GM06990 (cell line): ENCODE results near the gene NAALADL2.

ENCODE experiments used
- DNase-seq: peaks from one replicate; pipeline ENCODE4 v3.0.0-alpha.2; 2011; ENCODE audit not compliant: insufficient read length; ENCODE audit errors: extremely low read depth
- H3K27me3 ChIP-seq: replicated peaks from 2 replicates; pipeline ENCODE4 v1.6.0; 2011; ENCODE audit warnings: low read length; ENCODE audit not compliant: control insufficient read depth, insufficient read depth
- H3K36me3 ChIP-seq: 2 replicates; pipeline ENCODE4 v1.5.1; 2011; ENCODE audit warnings: low read length; ENCODE audit not compliant: control insufficient read depth, insufficient read depth
- H3K4me3 ChIP-seq: replicated peaks from 2 replicates; pipeline ENCODE4 v1.5.1; 2011; ENCODE audit warnings: low read depth, mild to moderate bottlenecking, control low read depth, low read length
- TF ChIP-seq, protein P1 (sequence below): IDR thresholded peaks from 2 replicates; pipeline ENCODE4 v1.5.1; 2011; ENCODE audit warnings: low read length, control low read depth, mild to moderate bottlenecking, inconsistent platforms; ENCODE audit not compliant: insufficient read depth, poor library complexity, severe bottlenecking

Gene NAALADL2

DNA sequence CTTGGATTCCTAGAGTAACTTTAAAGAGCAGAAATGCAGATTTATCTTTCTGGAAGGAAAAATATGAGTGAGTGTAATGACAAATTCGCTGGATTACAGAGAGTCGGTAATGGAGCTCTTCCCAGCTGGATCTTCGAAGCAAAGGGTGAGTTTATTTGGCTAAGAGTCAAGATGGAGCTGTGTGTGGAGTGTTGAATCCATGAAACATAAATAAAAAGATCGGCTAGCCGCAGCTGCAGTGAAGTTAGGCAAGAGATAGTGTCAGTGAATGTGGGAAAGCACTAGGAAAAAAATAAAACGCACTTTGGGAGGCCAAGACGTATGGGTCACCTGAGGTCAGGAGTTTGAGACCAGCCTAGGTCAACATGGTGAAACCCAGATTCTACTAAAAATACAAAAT lies 10.3 kb downstream of the NAALADL2 start:
- no peaks in the 10 kb centered on the region for H3K36me3 ChIP-seq
- H3K27me3 ChIP-seq: no peaks in the 10 kb centered on the region
- no peak overlapping the region for H3K4me3 ChIP-seq
- TF ChIP-seq, protein P1, sequence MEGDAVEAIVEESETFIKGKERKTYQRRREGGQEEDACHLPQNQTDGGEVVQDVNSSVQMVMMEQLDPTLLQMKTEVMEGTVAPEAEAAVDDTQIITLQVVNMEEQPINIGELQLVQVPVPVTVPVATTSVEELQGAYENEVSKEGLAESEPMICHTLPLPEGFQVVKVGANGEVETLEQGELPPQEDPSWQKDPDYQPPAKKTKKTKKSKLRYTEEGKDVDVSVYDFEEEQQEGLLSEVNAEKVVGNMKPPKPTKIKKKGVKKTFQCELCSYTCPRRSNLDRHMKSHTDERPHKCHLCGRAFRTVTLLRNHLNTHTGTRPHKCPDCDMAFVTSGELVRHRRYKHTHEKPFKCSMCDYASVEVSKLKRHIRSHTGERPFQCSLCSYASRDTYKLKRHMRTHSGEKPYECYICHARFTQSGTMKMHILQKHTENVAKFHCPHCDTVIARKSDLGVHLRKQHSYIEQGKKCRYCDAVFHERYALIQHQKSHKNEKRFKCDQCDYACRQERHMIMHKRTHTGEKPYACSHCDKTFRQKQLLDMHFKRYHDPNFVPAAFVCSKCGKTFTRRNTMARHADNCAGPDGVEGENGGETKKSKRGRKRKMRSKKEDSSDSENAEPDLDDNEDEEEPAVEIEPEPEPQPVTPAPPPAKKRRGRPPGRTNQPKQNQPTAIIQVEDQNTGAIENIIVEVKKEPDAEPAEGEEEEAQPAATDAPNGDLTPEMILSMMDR: no peak
- no peak for DNase-seq

DNA sequence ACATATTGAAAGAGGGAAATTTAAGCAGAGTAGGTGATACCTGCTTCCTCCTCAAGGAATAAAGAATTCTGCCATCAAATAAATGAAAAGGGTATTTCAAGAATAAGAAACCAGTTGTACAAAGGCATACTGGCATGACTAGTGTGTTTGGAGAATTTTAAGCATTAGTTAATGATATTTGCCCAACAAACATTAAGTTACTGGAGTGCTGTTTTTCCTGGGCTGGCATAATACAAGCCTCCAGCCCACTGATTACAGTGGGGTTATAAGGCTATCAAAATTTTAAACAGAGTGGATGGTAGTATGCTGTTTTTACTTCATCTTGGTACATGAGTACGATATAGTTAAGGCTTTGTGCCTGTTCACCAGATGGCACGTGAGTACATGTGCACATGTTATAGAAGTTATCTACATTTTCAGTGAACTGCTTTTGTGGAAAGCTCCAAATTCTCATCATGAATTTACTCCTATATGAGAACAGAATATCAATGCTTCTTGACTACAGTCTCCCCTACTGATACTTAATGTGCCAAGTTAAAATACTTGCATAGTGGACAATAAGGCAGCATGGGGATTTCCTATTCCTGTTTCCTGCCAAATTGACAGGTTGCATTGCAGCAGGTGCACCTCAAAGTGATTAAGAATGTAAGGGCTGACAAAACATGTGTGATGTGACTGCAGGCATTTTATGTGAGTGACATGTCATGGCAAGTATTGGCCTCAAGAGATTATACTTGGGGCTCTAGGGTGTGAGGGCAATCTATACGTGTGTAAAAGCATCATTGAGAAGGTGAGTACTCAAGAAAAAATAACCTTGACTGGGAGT lies 14.9 kb downstream of the NAALADL2 start:
- no peak for DNase-seq

DNA sequence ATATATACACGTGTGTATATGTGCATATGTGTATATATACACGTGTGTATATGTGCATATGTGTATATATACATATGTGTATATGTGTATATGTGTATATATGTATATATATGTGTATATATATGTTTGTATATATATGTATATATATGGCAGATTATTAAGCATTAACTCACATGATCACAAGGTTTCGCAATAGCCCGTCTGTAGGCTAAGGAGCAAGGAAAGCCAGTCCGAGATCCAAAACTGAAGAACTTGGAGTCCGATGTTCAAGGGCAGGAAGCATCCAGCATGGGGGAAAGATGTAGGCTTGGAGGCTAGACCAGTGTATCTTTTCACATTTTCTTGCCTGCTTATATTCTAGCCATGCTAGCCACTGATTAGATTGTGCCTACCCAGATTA lies 23.7 kb downstream of the NAALADL2 start:
- no peaks in the 10 kb centered on the region for H3K36me3 ChIP-seq
- DNase-seq: no peak
- TF ChIP-seq, protein P1: no peak
- H3K4me3 ChIP-seq: no peak overlapping the region
- no peaks in the 10 kb centered on the region for H3K27me3 ChIP-seq

More for the DNA sequence above, 14.9 kb downstream of the NAALADL2 start:
- TF ChIP-seq, protein P1: no peak
- H3K27me3 ChIP-seq: no peaks in the 10 kb centered on the region
- H3K36me3 ChIP-seq: no peaks in the 10 kb centered on the region
- no peak overlapping the region for H3K4me3 ChIP-seq

DNA sequence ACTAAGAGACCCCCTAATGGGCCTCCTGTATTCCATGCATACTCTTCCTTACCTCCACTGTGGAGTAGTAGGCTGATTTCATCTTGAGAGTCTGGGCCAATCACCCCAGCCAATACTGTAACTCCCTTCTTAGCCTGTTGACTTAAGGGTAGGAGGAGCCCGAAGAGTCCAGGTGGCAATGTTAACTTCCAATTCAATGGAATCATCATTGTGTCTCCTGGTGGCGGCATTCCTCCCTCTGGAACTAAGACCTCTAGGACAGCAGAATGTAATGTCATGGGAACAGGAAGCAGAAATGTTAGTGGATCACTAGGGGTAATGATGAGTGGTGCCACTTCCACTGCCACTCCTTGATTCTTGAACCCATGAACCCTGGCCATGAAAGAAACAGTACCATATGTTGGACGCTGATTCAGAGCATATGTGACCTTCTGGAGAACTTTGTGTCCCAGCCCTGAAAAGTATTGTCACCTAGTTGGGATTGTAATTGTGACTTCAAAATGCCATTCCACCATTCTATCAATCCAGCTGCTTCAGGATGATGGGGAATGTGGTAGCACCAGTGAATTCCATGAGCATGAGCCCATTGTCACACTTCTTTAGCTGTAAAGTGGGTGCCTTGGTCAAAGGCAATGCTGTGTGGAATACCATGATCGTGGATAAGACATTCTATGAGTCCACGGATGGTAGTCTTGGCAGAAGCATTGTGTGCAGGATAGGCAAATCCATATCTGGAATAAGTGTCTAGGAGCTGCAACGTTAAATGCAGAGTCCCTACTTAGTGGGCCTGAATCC lies 24.9 kb downstream of the NAALADL2 start:
- Histone ChIP-seq H3K4me3 (no peak overlapping the region), H3K27me3 (no peaks in the 10 kb centered on the region), H3K36me3 (no peaks in the 10 kb centered on the region)
- no peak for DNase-seq
- TF ChIP-seq, protein P1: no peak

DNA sequence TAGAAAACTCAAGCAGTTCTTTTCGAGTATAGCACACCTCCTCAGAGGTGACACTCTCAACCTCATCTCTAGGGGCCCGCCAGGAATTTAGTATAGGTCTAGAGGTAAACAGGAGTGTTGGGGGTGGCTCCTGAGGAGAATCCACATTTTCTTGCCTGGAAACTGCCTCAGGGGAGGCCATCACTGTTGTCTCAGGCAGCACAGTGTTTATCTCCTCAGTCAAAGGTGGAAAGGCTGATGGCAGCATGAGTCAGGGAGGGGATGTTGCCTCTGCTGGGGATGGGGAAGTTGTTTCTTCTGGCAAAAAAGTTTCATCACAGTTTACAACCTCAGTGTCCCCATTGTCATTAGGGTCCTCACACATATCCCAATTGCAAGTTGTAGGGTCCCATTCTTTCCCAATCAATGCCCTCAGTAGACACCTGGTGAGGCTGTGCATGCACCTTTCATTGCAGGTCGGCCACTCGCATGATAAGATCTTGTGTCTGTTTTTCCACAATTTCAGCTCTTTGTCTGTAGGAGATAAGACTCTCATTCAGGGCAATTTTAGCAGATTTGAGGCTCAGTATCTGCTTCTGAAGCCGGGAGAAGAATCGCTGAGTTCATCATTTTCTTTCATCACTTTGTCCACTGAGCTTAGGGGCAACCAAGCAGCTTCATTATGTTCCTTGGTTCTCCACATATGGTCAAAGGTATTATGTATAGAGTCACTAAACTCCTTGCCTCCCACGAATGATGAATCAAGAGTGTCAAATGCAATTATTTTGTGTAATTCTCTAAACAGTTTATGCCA lies 25.8 kb downstream of the NAALADL2 start:
- DNase-seq: no peak
- H3K4me3 ChIP-seq: no peak overlapping the region
- no peaks in the 10 kb centered on the region for H3K27me3 ChIP-seq
- TF ChIP-seq, protein P1: no peak
- no peaks in the 10 kb centered on the region for H3K36me3 ChIP-seq
